Panc1 (cell line): Measurements from ENCODE around the gene HMSD. TPM values are rescaled to one million over a fixed set of nuclear protein-coding genes. Genes with fewer than 3 reads are reported as not detected.

Experiments
- ATAC-seq: fragments of 200-7000 bp; cut with Tn5 transposase; 2 replicates; pipeline ENCODE4 v1.9.1; 2020; ENCODE audit warnings: mild to moderate bottlenecking, moderate library complexity
- BruUV-seq: library from RNA; stranded (reverse); fragments of 400-500 nt; replicated peaks from 2 replicates; lab custom pipeline; 2021; lab: Mats Ljungman, UMichigan
- CTCF ChIA-PET: fragments of 300-600 bp; sonication (Branson Sonifier 250); formaldehyde crosslinking; loops from one replicate; lab custom pipeline; 2022; ENCODE audit warnings: antibody characterized with exemption; lab: Charles Lee
- POLR2A ChIA-PET: fragments of 300-600 bp; sonication (Branson Sonifier 250); formaldehyde crosslinking; loops from one replicate; lab custom pipeline; 2022; ENCODE audit warnings: antibody characterized with exemption; lab: Charles Lee
- DNase-seq: peaks from one replicate; pipeline ENCODE4 v3.0.0-alpha.2; 2010; ENCODE audit warnings: low read depth, low spot score
- H3K27ac ChIP-seq: 2 replicates; pipeline ENCODE4 v1.5.1; 2011; ENCODE audit warnings: mild to moderate bottlenecking, low read length, inconsistent platforms
- H3K27me3 ChIP-seq: fragments of 200-500 bp; sonication (Bioruptor generic); 2 replicates; pipeline ENCODE4 v1.6.0; 2014; ENCODE audit warnings: low read length, inconsistent platforms; ENCODE audit not compliant: control insufficient read depth, insufficient read depth
- H3K36me3 ChIP-seq: fragments of 200-500 bp; sonication (Bioruptor generic); 2 replicates; pipeline ENCODE4 v1.5.1; 2014; ENCODE audit warnings: inconsistent platforms, mild to moderate bottlenecking, low read length, moderate library complexity; ENCODE audit not compliant: control insufficient read depth, insufficient read depth
- H3K4me1 ChIP-seq: 2 replicates; pipeline ENCODE4 v1.5.1; 2011; ENCODE audit warnings: inconsistent platforms, mild to moderate bottlenecking, low read length, moderate library complexity; ENCODE audit not compliant: control insufficient read depth, insufficient read depth
- H3K4me3 ChIP-seq, 2 experiments: 2 replicates each; pipeline ENCODE4 v1.5.1; 2011 to 2012; ENCODE audit warnings: low read depth in 2 of 2, low read length in 2 of 2, mild to moderate bottlenecking in 2 of 2, inconsistent platforms in 1 of 2, moderate library complexity in 1 of 2
- H3K9me3 ChIP-seq: fragments of 200-500 bp; sonication (Bioruptor generic); 2 replicates; pipeline ENCODE4 v1.5.1; 2014; ENCODE audit warnings: low read depth, mild to moderate bottlenecking, inconsistent platforms, low read length, moderate library complexity; ENCODE audit not compliant: control insufficient read depth, insufficient read depth
- POLR2AphosphoS5 ChIP-seq: IDR thresholded peaks from 2 replicates; pipeline ENCODE4 v1.6.1; 2012; ENCODE audit warnings: mild to moderate bottlenecking, low read depth, low read length, moderate library complexity
- SIN3A ChIP-seq: IDR thresholded peaks from 2 replicates; pipeline ENCODE4 v1.6.1; 2012; ENCODE audit warnings: low read depth, mild to moderate bottlenecking, low read length, moderate library complexity, borderline replicate concordance; ENCODE audit not compliant: insufficient read depth
- TCF7L2 ChIP-seq: IDR thresholded peaks from 2 replicates; pipeline ENCODE4 v1.6.1; 2011; ENCODE audit warnings: mild to moderate bottlenecking, low read depth, low read length, inconsistent platforms
- in situ Hi-C: cut with HindIII; loops from 2 replicates; pipeline ENCODE4 v1.10.0; 2016; ENCODE audit warnings: low sequenced_read_pairs, low pct_unique_long_range_greater_than_20kb
- intact Hi-C: fragments of 100-400 bp; cut with micrococcal nuclease; formaldehyde crosslinking; loops from one replicate; pipeline ENCODE4 v1.10.0; 2022; ENCODE audit not compliant: unreplicated experiment
- total RNA-seq: library from RNA; stranded (reverse); gene quantifications from one replicate; pipeline ENCODE4 v1.2.1, GENCODE V29; 2021; ENCODE audit not compliant: unreplicated experiment
- TF ChIP-seq, protein P1 (sequence below): fragments of 450-650 bp; IDR thresholded peaks from 2 replicates; pipeline ENCODE4 v1.5.1; 2017; ENCODE audit warnings: mild to moderate bottlenecking
- TF ChIP-seq, protein P2 (sequence below), 2 experiments: IDR thresholded peaks; 2 replicates each; pipeline ENCODE4 v1.6.1; 2011 to 2012; ENCODE audit warnings: low read depth in 2 of 2, control low read depth in 1 of 2, low read length in 1 of 2, mild to moderate bottlenecking in 1 of 2, moderate library complexity in 1 of 2; ENCODE audit not compliant: insufficient read depth in 1 of 2

The HMSD gene
- total RNA-seq, 1 experiment from 2014 or later, result 1.3 TPM

DNA sequence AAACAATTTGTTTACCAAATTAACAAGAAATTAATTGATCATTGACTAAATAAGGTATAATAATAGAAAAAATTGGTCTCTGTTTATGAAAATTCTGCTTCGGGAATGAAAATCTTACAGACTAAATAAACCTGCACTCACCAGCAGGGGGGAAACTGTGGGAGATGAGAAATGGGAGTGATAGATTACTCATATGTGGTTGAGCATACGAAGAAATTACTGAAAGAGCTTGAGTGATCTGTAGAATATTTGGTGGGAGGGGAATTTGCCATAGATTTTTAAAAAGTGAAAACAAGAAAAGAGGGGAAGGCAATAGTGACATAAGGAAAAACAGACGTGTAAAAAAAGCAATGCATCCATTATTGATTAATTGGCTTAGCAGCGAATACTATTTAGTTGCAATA is 2.2 kb downstream of the HMSD start:
- no peaks in the 10 kb centered on the region for H3K9me3 ChIP-seq
- H3K4me3 ChIP-seq, result no peak overlapping the region
- no peak overlapping the region for H3K27ac ChIP-seq
- H3K4me1 ChIP-seq, result no peaks in the 10 kb centered on the region
- BruUV-seq, result no TSS peak
- no peaks in the 10 kb centered on the region for H3K27me3 ChIP-seq
- no peaks in the 10 kb centered on the region for H3K36me3 ChIP-seq
- DNase-seq (no peak), ATAC-seq (no peak)
- CTCF ChIA-PET, result no interaction called here
- intact Hi-C loops (no loop called here), in situ Hi-C loops (no loop called here)
- TF ChIP-seq, protein P1, sequence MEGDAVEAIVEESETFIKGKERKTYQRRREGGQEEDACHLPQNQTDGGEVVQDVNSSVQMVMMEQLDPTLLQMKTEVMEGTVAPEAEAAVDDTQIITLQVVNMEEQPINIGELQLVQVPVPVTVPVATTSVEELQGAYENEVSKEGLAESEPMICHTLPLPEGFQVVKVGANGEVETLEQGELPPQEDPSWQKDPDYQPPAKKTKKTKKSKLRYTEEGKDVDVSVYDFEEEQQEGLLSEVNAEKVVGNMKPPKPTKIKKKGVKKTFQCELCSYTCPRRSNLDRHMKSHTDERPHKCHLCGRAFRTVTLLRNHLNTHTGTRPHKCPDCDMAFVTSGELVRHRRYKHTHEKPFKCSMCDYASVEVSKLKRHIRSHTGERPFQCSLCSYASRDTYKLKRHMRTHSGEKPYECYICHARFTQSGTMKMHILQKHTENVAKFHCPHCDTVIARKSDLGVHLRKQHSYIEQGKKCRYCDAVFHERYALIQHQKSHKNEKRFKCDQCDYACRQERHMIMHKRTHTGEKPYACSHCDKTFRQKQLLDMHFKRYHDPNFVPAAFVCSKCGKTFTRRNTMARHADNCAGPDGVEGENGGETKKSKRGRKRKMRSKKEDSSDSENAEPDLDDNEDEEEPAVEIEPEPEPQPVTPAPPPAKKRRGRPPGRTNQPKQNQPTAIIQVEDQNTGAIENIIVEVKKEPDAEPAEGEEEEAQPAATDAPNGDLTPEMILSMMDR, result no peak; the same call in 1 of the 2 replicates
- TF ChIP-seq SIN3A (no peak), POLR2AphosphoS5 (no peak), TCF7L2 (no peak)
- TF ChIP-seq, protein P2, sequence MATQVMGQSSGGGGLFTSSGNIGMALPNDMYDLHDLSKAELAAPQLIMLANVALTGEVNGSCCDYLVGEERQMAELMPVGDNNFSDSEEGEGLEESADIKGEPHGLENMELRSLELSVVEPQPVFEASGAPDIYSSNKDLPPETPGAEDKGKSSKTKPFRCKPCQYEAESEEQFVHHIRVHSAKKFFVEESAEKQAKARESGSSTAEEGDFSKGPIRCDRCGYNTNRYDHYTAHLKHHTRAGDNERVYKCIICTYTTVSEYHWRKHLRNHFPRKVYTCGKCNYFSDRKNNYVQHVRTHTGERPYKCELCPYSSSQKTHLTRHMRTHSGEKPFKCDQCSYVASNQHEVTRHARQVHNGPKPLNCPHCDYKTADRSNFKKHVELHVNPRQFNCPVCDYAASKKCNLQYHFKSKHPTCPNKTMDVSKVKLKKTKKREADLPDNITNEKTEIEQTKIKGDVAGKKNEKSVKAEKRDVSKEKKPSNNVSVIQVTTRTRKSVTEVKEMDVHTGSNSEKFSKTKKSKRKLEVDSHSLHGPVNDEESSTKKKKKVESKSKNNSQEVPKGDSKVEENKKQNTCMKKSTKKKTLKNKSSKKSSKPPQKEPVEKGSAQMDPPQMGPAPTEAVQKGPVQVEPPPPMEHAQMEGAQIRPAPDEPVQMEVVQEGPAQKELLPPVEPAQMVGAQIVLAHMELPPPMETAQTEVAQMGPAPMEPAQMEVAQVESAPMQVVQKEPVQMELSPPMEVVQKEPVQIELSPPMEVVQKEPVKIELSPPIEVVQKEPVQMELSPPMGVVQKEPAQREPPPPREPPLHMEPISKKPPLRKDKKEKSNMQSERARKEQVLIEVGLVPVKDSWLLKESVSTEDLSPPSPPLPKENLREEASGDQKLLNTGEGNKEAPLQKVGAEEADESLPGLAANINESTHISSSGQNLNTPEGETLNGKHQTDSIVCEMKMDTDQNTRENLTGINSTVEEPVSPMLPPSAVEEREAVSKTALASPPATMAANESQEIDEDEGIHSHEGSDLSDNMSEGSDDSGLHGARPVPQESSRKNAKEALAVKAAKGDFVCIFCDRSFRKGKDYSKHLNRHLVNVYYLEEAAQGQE (IDR thresholded peaks at IDR 0.05; ENCODE audit: insufficient read depth in 1 of 2, low read depth in 2 of 2, low read length in 1 of 2), result no peak
- POLR2A ChIA-PET, result no interaction called here

DNA sequence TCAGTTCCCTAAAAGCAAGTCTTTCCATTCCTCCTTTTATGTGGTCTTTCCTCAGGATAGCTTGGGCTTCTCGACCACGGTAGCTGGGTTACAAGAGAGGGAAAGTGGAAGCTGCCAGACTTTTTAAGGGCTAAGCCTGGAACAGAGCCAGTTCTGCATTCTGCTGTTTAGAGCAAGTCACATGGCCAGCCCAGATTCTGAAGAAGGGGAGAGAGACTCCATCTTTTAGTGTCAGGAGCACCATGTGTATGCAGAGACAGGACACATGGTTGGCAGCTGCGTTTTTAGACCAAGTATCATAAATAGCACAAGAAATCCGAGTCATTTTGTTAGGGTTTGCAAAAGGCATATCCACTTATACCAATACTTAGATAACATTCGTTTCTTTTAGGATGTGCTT is 4.7 kb downstream of the HMSD start:
- in situ Hi-C loops (no loop called here), intact Hi-C loops (no loop called here)
- no TSS peak for BruUV-seq
- Histone ChIP-seq H3K27ac (no peak overlapping the region), H3K36me3 (no peaks in the 10 kb centered on the region), H3K9me3 (no peaks in the 10 kb centered on the region), H3K4me1 (no peaks in the 10 kb centered on the region), H3K27me3 (no peaks in the 10 kb centered on the region), H3K4me3 (no peak overlapping the region)
- TF ChIP-seq, protein P1, result no peak
- TF ChIP-seq TCF7L2 (no peak), POLR2AphosphoS5 (no peak), SIN3A (no peak)
- TF ChIP-seq, protein P2 (IDR thresholded peaks at IDR 0.05; ENCODE audit: insufficient read depth in 1 of 2, low read depth in 2 of 2, low read length in 1 of 2), result no peak
- ChIA-PET CTCF (no interaction called here), POLR2A (no interaction called here)
- DNase-seq (no peak), ATAC-seq (no peak)
